H1 (cell line): ENCODE measurements around the gene ARGLU1.

Experiments
- ATF3 ChIP-seq: IDR thresholded peaks from 2 replicates; pipeline ENCODE4 v1.6.1; 2011; ENCODE audit warnings: low read depth, mild to moderate bottlenecking, low read length; ENCODE audit not compliant: insufficient read depth
- BRCA1 ChIP-seq: IDR thresholded peaks from 2 replicates; pipeline ENCODE4 v1.6.1; 2012; ENCODE audit warnings: low read depth, low read length, improper control_type of control experiment
- CTCF ChIP-seq, 3 experiments: IDR thresholded peaks; 1 replicate in 2 of 3; 2 replicates in 1 of 3; pipeline versions ENCODE4 v1.5.1 to v1.6.1; 2011; ENCODE audit warnings: low read length in 3 of 3, mild to moderate bottlenecking in 3 of 3, inconsistent platforms in 2 of 3, low read depth in 1 of 3, moderate library complexity in 1 of 3; ENCODE audit not compliant: insufficient read depth in 1 of 3; ENCODE audit errors: control extremely low read depth in 1 of 3
- JUND ChIP-seq: IDR thresholded peaks from 2 replicates; pipeline ENCODE4 v1.6.1; 2011; ENCODE audit warnings: mild to moderate bottlenecking, improper control_type of control experiment, low read length
- TAF1 ChIP-seq: IDR thresholded peaks from 2 replicates; pipeline ENCODE4 v1.6.1; 2011; ENCODE audit warnings: mild to moderate bottlenecking, low read depth, low read length

- TF ChIP-seq JUND = no peak
- TF ChIP-seq BRCA1 = no peak
- TF ChIP-seq CTCF (IDR thresholded peaks at IDR 0.05; ENCODE audit: control extremely low read depth in 1 of 3, insufficient read depth in 1 of 3, low read depth in 1 of 3, low read length in 3 of 3) = no peak
- no peak for TF ChIP-seq ATF3
- no peak for TF ChIP-seq TAF1
Observed at GRCh38 chr13:106493533-106494220, 74.3 kb downstream of the ARGLU1 start.
